ENCODE data around the gene PSME3. TPM values are rescaled to one million over a fixed set of nuclear protein-coding genes. Genes with fewer than 3 reads are reported as not detected.
A peak's percentile ranks its signal among the peaks of the same experiment; 100 is the strongest.

The PSME3 gene
- total RNA-seq, 1 donor from 2014 or later: 128 TPM

DNA sequence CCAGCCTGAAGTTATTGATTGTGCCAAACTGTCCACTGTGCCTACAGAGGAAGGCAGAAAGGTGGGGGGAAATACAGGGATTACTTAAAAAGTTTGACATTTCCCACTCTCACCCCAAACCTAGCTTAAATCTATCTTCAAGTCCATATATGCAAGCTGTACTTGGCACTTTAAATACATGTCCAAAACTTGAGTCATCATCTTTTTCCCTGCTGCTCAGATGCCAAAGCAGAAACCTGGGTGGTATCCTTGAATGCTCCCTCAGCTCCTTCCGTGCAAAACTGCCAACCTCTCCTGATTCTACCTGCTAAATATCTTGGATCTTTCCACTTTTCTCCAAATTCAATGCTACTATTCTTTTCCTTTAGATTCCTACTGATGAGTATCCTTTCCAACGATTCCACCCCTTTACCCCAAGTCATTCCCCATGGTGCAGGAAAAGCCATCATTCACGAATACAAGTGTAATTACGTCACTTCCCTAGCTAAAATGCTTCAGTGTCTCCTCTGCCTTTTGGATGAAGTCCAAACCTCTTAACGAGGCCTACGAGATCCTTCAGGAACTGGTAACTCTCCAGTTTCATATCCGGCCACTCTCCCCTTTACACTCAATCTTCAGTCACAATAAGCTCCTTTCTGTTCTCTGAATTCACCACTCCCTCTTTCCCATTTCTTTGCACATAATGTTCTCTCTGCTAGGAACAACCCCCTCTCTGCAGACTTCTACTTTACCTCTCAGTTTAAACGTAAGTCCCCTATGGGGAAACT is 18.4 kb upstream of the PSME3 start:
- TF ChIP-seq, protein P1, sequence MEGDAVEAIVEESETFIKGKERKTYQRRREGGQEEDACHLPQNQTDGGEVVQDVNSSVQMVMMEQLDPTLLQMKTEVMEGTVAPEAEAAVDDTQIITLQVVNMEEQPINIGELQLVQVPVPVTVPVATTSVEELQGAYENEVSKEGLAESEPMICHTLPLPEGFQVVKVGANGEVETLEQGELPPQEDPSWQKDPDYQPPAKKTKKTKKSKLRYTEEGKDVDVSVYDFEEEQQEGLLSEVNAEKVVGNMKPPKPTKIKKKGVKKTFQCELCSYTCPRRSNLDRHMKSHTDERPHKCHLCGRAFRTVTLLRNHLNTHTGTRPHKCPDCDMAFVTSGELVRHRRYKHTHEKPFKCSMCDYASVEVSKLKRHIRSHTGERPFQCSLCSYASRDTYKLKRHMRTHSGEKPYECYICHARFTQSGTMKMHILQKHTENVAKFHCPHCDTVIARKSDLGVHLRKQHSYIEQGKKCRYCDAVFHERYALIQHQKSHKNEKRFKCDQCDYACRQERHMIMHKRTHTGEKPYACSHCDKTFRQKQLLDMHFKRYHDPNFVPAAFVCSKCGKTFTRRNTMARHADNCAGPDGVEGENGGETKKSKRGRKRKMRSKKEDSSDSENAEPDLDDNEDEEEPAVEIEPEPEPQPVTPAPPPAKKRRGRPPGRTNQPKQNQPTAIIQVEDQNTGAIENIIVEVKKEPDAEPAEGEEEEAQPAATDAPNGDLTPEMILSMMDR (IDR thresholded peaks at IDR 0.05; ENCODE audit: unreplicated experiment): no peak
- Mint-ChIP-seq H3K4me1 (ENCODE audit: unreplicated experiment) (no peaks in the 10 kb centered on the region), H3K27ac (ENCODE audit: unreplicated experiment) (no peak overlapping the region), H3K27me3 (ENCODE audit: unreplicated experiment) (peaks cover 2% of the 10 kb centered on the region), H3K36me3 (ENCODE audit: low read depth, unreplicated experiment) (peaks cover 40% of the 10 kb centered on the region), H3K4me3 (ENCODE audit: unreplicated experiment) (no peak overlapping the region), H3K9me3 (ENCODE audit: unreplicated experiment) (no peaks in the 10 kb centered on the region)
- no peak for DNase-seq (ENCODE audit: low spot score)

DNA sequence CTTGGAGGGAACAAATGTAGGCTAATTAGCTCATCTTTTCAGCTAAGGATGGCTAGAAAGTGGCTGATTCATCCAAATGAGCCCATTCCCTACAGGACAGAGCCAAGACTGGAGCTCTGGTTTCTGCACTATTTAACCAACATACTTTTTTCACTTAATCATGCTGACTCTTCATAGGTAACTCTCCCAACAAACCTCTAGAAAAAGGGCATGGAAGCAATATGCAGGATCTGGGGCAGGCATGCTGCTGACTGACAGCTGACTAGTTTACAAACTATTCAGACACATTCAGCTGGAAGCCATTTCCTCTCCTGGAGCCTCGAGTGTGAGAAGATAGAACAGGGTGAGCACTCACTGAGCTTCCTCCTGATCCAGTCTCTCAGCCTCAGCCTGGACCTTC is 15.3 kb upstream of the PSME3 start:
- Mint-ChIP-seq H3K4me1 (ENCODE audit: unreplicated experiment) (no peaks in the 10 kb centered on the region), H3K4me3 (ENCODE audit: unreplicated experiment) (no peak overlapping the region), H3K27ac (ENCODE audit: unreplicated experiment) (no peak overlapping the region), H3K27me3 (ENCODE audit: unreplicated experiment) (peaks cover 2% of the 10 kb centered on the region), H3K36me3 (ENCODE audit: low read depth, unreplicated experiment) (peaks cover 30% of the 10 kb centered on the region), H3K9me3 (ENCODE audit: unreplicated experiment) (no peaks in the 10 kb centered on the region)
- TF ChIP-seq, protein P1 (IDR thresholded peaks at IDR 0.05; ENCODE audit: unreplicated experiment): no peak
- no peak for DNase-seq (ENCODE audit: low spot score)

DNA sequence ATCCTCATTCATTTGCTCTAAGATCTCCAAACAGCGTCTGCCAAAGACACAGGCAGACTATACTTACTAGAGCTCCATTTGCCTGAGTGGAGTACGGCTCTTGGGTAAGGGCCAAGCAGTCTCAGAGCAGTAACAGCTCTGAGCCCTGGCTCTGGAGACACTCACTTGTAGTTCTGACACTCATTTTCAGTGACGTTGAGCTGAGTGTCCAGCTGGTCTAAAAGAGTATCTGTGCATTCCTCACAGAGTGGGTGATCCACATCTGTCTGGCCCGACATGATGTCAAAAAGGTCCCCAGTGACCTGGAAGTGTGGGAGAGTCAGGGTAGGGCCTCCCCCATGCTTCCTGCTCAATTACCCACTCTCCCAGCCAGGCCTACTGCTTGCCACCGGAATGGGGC is 14.8 kb upstream of the PSME3 start:
- DNase-seq (ENCODE audit: low spot score): no peak
- no peak overlapping the region for H3K27ac Mint-ChIP-seq (ENCODE audit: unreplicated experiment)
- peaks cover 3% of the 10 kb centered on the region for H3K4me1 Mint-ChIP-seq (ENCODE audit: unreplicated experiment)
- H3K4me3 Mint-ChIP-seq (ENCODE audit: unreplicated experiment): no peak overlapping the region
- TF ChIP-seq, protein P1 (IDR thresholded peaks at IDR 0.05; ENCODE audit: unreplicated experiment): no peak
- H3K36me3 Mint-ChIP-seq (ENCODE audit: low read depth, unreplicated experiment): peaks cover 29% of the 10 kb centered on the region
- H3K27me3 Mint-ChIP-seq (ENCODE audit: unreplicated experiment): peaks cover 2% of the 10 kb centered on the region
- no peaks in the 10 kb centered on the region for H3K9me3 Mint-ChIP-seq (ENCODE audit: unreplicated experiment)

DNA sequence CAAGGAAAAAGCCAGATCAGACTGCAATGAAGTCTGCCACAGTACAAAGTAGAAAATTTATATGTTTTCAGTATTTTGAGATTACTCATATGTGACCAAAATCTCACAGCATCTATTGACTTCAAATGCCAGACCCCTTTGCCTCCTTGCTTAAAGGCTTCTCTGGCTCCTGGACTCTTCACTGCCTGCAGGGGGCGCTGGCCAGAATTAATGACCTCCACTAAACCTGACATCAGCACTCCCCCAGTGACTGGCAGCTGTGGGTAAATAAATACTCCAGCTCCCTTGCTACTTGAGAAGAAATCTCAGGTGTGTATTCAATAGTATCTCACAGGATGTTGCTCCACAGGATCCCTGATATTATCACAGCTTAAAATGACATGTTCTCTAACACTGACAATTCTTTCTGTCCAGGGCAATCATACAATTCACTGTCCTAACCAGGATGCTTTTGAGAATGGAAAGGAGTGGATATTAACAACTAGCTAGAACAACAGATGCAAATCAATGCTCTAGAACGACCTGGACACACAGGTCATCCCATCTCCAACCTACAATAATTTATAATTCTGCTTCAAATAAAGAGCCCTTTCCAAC is 13.2 kb upstream of the PSME3 start:
- TF ChIP-seq, protein P1 (IDR thresholded peaks at IDR 0.05; ENCODE audit: unreplicated experiment): peak; percentile 76
- DNase-seq (ENCODE audit: low spot score): peak; percentile 77
- H3K9me3 Mint-ChIP-seq (ENCODE audit: unreplicated experiment): no peaks in the 10 kb centered on the region
- H3K36me3 Mint-ChIP-seq (ENCODE audit: low read depth, unreplicated experiment): peaks cover 17% of the 10 kb centered on the region
- peaks cover 8% of the 10 kb centered on the region for H3K4me1 Mint-ChIP-seq (ENCODE audit: unreplicated experiment)
- no peak overlapping the region for H3K4me3 Mint-ChIP-seq (ENCODE audit: unreplicated experiment)
- peaks cover 2% of the 10 kb centered on the region for H3K27me3 Mint-ChIP-seq (ENCODE audit: unreplicated experiment)
- H3K27ac Mint-ChIP-seq (ENCODE audit: unreplicated experiment): no peak overlapping the region

DNA sequence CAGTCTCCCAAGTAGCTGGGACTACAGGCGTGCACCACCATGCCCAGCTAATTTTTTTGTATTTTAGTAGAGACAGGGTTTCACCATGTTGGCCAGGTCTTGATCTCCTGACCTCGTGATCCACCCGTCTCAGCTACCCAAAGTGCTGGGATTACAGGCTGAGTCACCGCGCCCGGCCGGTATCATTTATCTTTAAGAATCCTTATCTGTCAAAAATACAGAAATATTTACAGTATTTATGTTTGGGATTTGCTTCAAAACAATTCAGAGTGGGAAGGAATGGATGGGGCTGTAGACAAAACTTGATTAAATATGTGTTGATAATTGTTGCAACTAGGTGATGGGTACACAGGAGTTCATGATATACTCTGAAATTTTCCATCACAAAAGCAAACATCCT is 12.0 kb upstream of the PSME3 start:
- TF ChIP-seq, protein P1 (IDR thresholded peaks at IDR 0.05; ENCODE audit: unreplicated experiment): no peak
- Mint-ChIP-seq H3K4me3 (ENCODE audit: unreplicated experiment) (no peak overlapping the region), H3K27me3 (ENCODE audit: unreplicated experiment) (peaks cover 2% of the 10 kb centered on the region), H3K9me3 (ENCODE audit: unreplicated experiment) (no peaks in the 10 kb centered on the region), H3K36me3 (ENCODE audit: low read depth, unreplicated experiment) (peaks cover 9% of the 10 kb centered on the region), H3K27ac (ENCODE audit: unreplicated experiment) (no peak overlapping the region), H3K4me1 (ENCODE audit: unreplicated experiment) (peaks cover 8% of the 10 kb centered on the region)
- no peak for DNase-seq (ENCODE audit: low spot score)
